A673 (cell line): ENCODE results near the gene PRTN3. TPM values are rescaled to one million over a fixed set of nuclear protein-coding genes. Genes with fewer than 3 reads are reported as not detected.
A peak's percentile ranks its signal among the peaks of the same experiment; 100 is the strongest.

Source experiments
- BruUV-seq: library from RNA; stranded (reverse); fragments of 400-500 nt; replicated peaks from 2 replicates; lab custom pipeline; 2021; lab: Mats Ljungman, UMichigan
- CTCF ChIA-PET: fragments of 300-600 bp; sonication (Branson Sonifier 250); formaldehyde crosslinking; loops from one replicate; lab custom pipeline; 2022; ENCODE audit warnings: antibody characterized with exemption; lab: Charles Lee
- POLR2A ChIA-PET: fragments of 300-600 bp; sonication (Branson Sonifier 250); formaldehyde crosslinking; loops from one replicate; lab custom pipeline; 2022; ENCODE audit warnings: antibody characterized with exemption; ENCODE audit not compliant: low non-redundant PET; lab: Charles Lee
- DNase-seq: peaks from one replicate; pipeline ENCODE4 v3.0.0-alpha.2; 2015; ENCODE audit warnings: low spot score
- H3K27ac ChIP-seq: fragments of 200-600 bp; sonication (generic); 2 replicates; pipeline ENCODE4 v1.5.1; 2016; ENCODE audit warnings: mixed run types, low read depth, mild to moderate bottlenecking, mixed read lengths, antibody characterized with exemption, low read length; ENCODE audit not compliant: poor library complexity, severe bottlenecking
- H3K27me3 ChIP-seq: fragments of 200-600 bp; sonication (generic); replicated peaks from 2 replicates; pipeline ENCODE4 v1.6.1; 2017; ENCODE audit warnings: mixed run types, low read depth, mild to moderate bottlenecking, mixed read lengths, antibody characterized with exemption, low read length; ENCODE audit not compliant: insufficient read depth, poor library complexity
- H3K36me3 ChIP-seq: fragments of 200-600 bp; sonication (generic); 2 replicates; pipeline ENCODE4 v1.6.1; 2016; ENCODE audit warnings: mixed run types, mild to moderate bottlenecking, mixed read lengths, antibody characterized with exemption, low read length; ENCODE audit not compliant: insufficient read depth, poor library complexity, severe bottlenecking
- H3K4me1 ChIP-seq: fragments of 200-600 bp; sonication (generic); 2 replicates; pipeline ENCODE4 v1.6.1; 2017; ENCODE audit warnings: mixed run types, mild to moderate bottlenecking, mixed read lengths, antibody characterized with exemption, low read length; ENCODE audit not compliant: insufficient read depth, poor library complexity, severe bottlenecking
- H3K4me3 ChIP-seq: fragments of 200-600 bp; sonication (generic); 2 replicates; pipeline ENCODE4 v1.5.1; 2016; ENCODE audit warnings: low read depth, mixed run types, mild to moderate bottlenecking, mixed read lengths, low read length; ENCODE audit not compliant: poor library complexity, severe bottlenecking
- H3K9me3 ChIP-seq: fragments of 200-600 bp; sonication (generic); 2 replicates; pipeline ENCODE4 v1.6.1; 2016; ENCODE audit warnings: mixed run types, low read depth, mild to moderate bottlenecking, mixed read lengths, antibody characterized with exemption, low read length; ENCODE audit not compliant: poor library complexity, severe bottlenecking
- CTCF ChIP-seq: fragments of 300-800, 200-600 bp; sonication (generic); conservative IDR thresholded peaks from 2 replicates; pipeline ENCODE4 v1.5.1; 2017; ENCODE audit warnings: low read depth, mild to moderate bottlenecking, antibody characterized with exemption, low read length, moderate library complexity, mixed read lengths
- EZH2 ChIP-seq: fragments of 200-600 bp; sonication (generic); IDR thresholded peaks from 2 replicates; pipeline ENCODE4 v1.6.1; 2017; ENCODE audit warnings: borderline replicate concordance, low read depth, mild to moderate bottlenecking, mixed read lengths, antibody characterized with exemption, low read length; ENCODE audit not compliant: poor library complexity, severe bottlenecking
- intact Hi-C: fragments of 100-400 bp; cut with micrococcal nuclease; formaldehyde crosslinking; loops from one replicate; pipeline ENCODE4 v1.10.0; 2022; ENCODE audit not compliant: unreplicated experiment
- microRNA-seq: library from miRNA; unstranded; fragments of <30 nt; microRNA quantifications from one replicate; pipeline ENCODE4 v1.2.0, GENCODE V29; 2021
- total RNA-seq: library from RNA; stranded (reverse); gene quantifications from 2 replicates; pipeline ENCODE4 v1.2.3, GENCODE V29; 2021

PRTN3 gene
- total RNA-seq, 1 experiment from 2014 or later = not detected

- POLR2A ChIA-PET = no interaction called here
- no peak overlapping the region for H3K27ac ChIP-seq
- no peak overlapping the region for H3K4me3 ChIP-seq
- no peak for DNase-seq
- H3K36me3 ChIP-seq = peaks cover 4% of the 10 kb centered on the region
- no peak for TF ChIP-seq CTCF
- TF ChIP-seq EZH2 = no peak
- CTCF ChIA-PET = no interaction called here
- no peaks in the 10 kb centered on the region for H3K27me3 ChIP-seq
- H3K4me1 ChIP-seq = no peaks in the 10 kb centered on the region
- BruUV-seq = no TSS peak
- no peaks in the 10 kb centered on the region for H3K9me3 ChIP-seq
- intact Hi-C loops = no loop called here
Measured at GRCh38 chr19:896999-897398, 56.2 kb downstream of the PRTN3 start.

DNA sequence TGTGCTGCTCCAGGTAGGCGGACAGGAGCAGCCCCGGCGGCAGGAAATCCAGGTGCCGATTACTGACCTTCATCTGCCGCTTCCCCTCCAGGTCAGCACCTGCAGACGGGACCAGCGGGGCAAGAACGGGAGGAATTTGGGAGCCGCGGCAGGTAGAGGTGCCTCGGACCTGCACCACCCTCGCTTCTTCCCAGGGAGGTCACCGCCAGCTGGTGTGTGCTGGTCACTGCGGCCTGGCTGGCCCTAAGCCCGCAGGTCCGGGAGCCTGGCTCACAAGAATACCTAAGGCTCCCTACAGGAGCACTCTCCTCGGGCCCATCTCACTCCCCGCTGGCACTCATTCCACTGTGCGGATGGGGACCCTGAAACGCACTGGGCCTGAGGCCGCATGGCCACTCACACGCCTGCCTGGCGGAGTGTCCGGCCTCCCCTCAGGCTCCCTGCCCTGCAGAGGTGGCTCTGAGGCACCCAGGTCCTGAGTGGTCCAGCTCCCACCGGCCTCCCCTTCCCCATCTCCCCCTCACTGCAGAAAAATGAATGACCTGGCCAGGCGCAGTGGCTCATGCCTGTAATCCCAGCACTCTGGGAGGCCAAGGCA is 56.7 kb downstream of the PRTN3 start:
- no peaks in the 10 kb centered on the region for H3K9me3 ChIP-seq
- no peaks in the 10 kb centered on the region for H3K4me1 ChIP-seq
- POLR2A ChIA-PET = no interaction called here
- no TSS peak for BruUV-seq
- DNase-seq = no peak
- CTCF ChIA-PET = no interaction called here
- intact Hi-C loops = no loop called here
- H3K27ac ChIP-seq = no peak overlapping the region
- TF ChIP-seq CTCF = no peak
- no peak for TF ChIP-seq EZH2
- peaks cover 4% of the 10 kb centered on the region for H3K36me3 ChIP-seq
- no peaks in the 10 kb centered on the region for H3K27me3 ChIP-seq
- no peak overlapping the region for H3K4me3 ChIP-seq

Small RNA genes lying within 50 kb of the gene (microRNA-seq; reads per million reads assigned to microRNA genes)
- gene MIR3187 = 503 reads per million, percentile 76 among the genes with 10 or more reads in this experiment
- gene MIR4745 = 34.5 reads per million, percentile 51 among the genes with 10 or more reads in this experiment

Other genes with a start within 250 kb of the PRTN3 start
- 100 and 107 TPM in 2 replicates for gene POLRMT, start 207.5 kb upstream of the PRTN3 start, total RNA-seq
- 0.19 and 0.57 TPM in 2 replicates for gene FGF22, start 201.1 kb upstream of the PRTN3 start, total RNA-seq
- 90.2 and 93.3 TPM in 2 replicates for gene RNF126, start 177.8 kb upstream of the PRTN3 start, total RNA-seq
- gene FSTL3, start 164.6 kb upstream of the PRTN3 start, total RNA-seq = 5.9 and 6.0 TPM in 2 replicates
- gene PRSS57, start 145.5 kb upstream of the PRTN3 start, total RNA-seq = not detected in 2 replicates
- 21.2 and 40.3 TPM in 2 replicates for gene PALM, start 132.1 kb upstream of the PRTN3 start, total RNA-seq
- 0.11 TPM in 1 of 2 replicates, not detected in the other for gene MISP, start 89.9 kb upstream of the PRTN3 start, total RNA-seq
- gene PTBP1, start 43.5 kb upstream of the PRTN3 start, total RNA-seq = 713 and 800 TPM in 2 replicates
- 13.3 and 20.1 TPM in 2 replicates for gene PLPPR3, start 19.0 kb upstream of the PRTN3 start, total RNA-seq
- not detected in 2 replicates for gene AZU1, start 13.2 kb upstream of the PRTN3 start, total RNA-seq
- gene ELANE, start 11.3 kb downstream of the PRTN3 start, total RNA-seq = not detected in 2 replicates
- gene CFD, start 18.7 kb downstream of the PRTN3 start, total RNA-seq = 1.1 and 1.4 TPM in 2 replicates
- gene MED16, start 52.2 kb downstream of the PRTN3 start, total RNA-seq = 83.0 and 86.3 TPM in 2 replicates
- not detected in 2 replicates for gene RNU6-9, start 52.5 kb downstream of the PRTN3 start, total RNA-seq
- gene R3HDM4, start 72.2 kb downstream of the PRTN3 start, total RNA-seq = 39.3 and 45.5 TPM in 2 replicates
- gene KISS1R, start 76.3 kb downstream of the PRTN3 start, total RNA-seq = 0.20 TPM in 1 of 2 replicates, not detected in the other
- gene ARID3A, start 85.0 kb downstream of the PRTN3 start, total RNA-seq = 19.6 and 26.3 TPM in 2 replicates
- 109 and 116 TPM in 2 replicates for gene WDR18, start 143.3 kb downstream of the PRTN3 start, total RNA-seq
- not detected in 2 replicates for gene GRIN3B, start 159.4 kb downstream of the PRTN3 start, total RNA-seq
- gene TMEM259, start 180.1 kb downstream of the PRTN3 start, total RNA-seq = 151 and 170 TPM in 2 replicates
- gene RNU6-2, start 180.5 kb downstream of the PRTN3 start, total RNA-seq = not detected in 2 replicates
- gene CNN2, start 185.6 kb downstream of the PRTN3 start, total RNA-seq = 112 and 146 TPM in 2 replicates
- 12.0 and 21.2 TPM in 2 replicates for gene ABCA7, start 199.1 kb downstream of the PRTN3 start, total RNA-seq
- gene ARHGAP45, start 226.2 kb downstream of the PRTN3 start, total RNA-seq = 3.2 and 3.4 TPM in 2 replicates